Body of pancreas (tissue), 4 donors: ENCODE results near the gene DHRS7B. TPM values are rescaled to one million over a fixed set of nuclear protein-coding genes. Genes with fewer than 3 reads are reported as not detected.

ENCODE experiments used
- ATAC-seq: fragments of 150-250 bp; one replicate; pipeline ENCODE4 v1.9.1; 2016
- DNase-seq, 4 donors: peaks; one replicate each; pipeline ENCODE4 v3.0.0-alpha.2; 2019
- H3K27ac ChIP-seq, 4 donors: fragments of 200-600 bp; sonication (generic); 1 replicate in 3 of 4; 2 replicates in 1 of 4; pipeline versions ENCODE4 v1.5.1 to v1.6.1; 2016 to 2019; ENCODE audit warnings: mild to moderate bottlenecking in 1 of 4, mixed read lengths in 1 of 4, moderate library complexity in 1 of 4
- H3K27me3 ChIP-seq, 2 donors: fragments of 200-600 bp; sonication (generic); one replicate each; pipeline ENCODE4 v1.6.0; 2016; ENCODE audit warnings: mild to moderate bottlenecking in 1 of 2
- H3K36me3 ChIP-seq, 2 donors: fragments of 200-600 bp; sonication (generic); replicated peaks in 1 of 2; 2 replicates each; pipeline ENCODE4 v1.5.1; 2016; ENCODE audit warnings: low read depth in 2 of 2; ENCODE audit not compliant: insufficient read depth in 1 of 2
- H3K4me1 ChIP-seq: fragments of 200-600 bp; sonication (generic); one replicate; pipeline ENCODE4 v1.6.0; 2016
- H3K4me3 ChIP-seq, 2 donors: fragments of 200-600 bp; sonication (generic); 1 replicate in 1 of 2; 2 replicates in 1 of 2; pipeline ENCODE4 v1.5.1; 2016 to 2019
- H3K9me3 ChIP-seq, 3 donors: fragments of 200-600 bp; sonication (generic); 1 replicate in 2 of 3; 2 replicates in 1 of 3; pipeline ENCODE4 v1.5.1; 2016
- POLR2A ChIP-seq, 3 donors: fragments of 450-650 bp; IDR thresholded peaks; one replicate each; pipeline ENCODE4 v1.6.1; 2016; ENCODE audit warnings: antibody characterized with exemption in 3 of 3, mild to moderate bottlenecking in 2 of 3
- WGBS, 2 donors: methylation state at CpG; one replicate each; pipeline ENCODE4 v1.1.5; 2017; 5-methylcytosine and 5-hydroxymethylcytosine counted together
- intact Hi-C: fragments of 100-400 bp; cut with DNase I; formaldehyde crosslinking; loops from one replicate; pipeline ENCODE4 v1.15.1; 2023
- total RNA-seq, 2 donors: library from RNA; depleted of rRNA; stranded (reverse); fragments of >200 nt; gene quantifications; one replicate each; pipeline ENCODE4 v1.1.0, GENCODE V29; 2016
- TF ChIP-seq, protein P1 (sequence below), 7 experiments: fragments of 450-650 bp in 4 of 7; fragments of 200-600 bp in 3 of 7; sonication (generic) in 3 of 7; IDR thresholded peaks; one replicate each; pipeline ENCODE4 v1.5.1; 2016 to 2019; ENCODE audit warnings: antibody characterized with exemption in 7 of 7

Gene DHRS7B
- total RNA-seq, 2 donors from 2014 or later, result 14.0 to 14.5 TPM

DNA sequence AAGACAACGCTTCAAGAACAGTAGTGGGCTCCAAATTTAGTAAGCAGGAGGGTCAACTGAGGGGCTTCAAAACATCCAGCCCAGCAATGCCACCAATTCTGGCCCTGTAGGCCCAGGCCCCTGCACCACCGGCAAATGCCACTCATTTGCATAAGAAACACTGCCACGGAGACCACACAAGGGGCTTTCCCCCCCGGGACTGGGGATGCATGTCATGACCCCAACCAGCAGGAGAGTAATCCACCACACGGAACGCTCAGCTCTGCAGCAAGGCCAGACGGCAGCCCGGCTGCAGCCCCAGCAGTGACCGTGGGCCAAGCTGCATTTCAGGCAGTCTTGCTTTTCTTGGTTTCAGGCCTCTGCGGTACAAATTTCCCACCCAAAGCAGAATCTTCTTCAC is 73.1 kb downstream of the DHRS7B start:
- intact Hi-C loops, result no loop called here
- WGBS, 2 donors, result 75 to 91% methylated on average over 8 to 10 of the region's 10 CpGs
- no peak overlapping the region for H3K27ac ChIP-seq
- no peaks in the 10 kb centered on the region for H3K27me3 ChIP-seq
- DNase-seq (no peak), ATAC-seq (no peak)
- H3K4me1 ChIP-seq, result peaks cover 11% of the 10 kb centered on the region
- H3K9me3 ChIP-seq, result no peaks in the 10 kb centered on the region
- peaks cover 0 to 3% of the 10 kb centered on the region in 2 donors for H3K36me3 ChIP-seq
- TF ChIP-seq POLR2A (IDR thresholded peaks at IDR 0.05), result no peak
- TF ChIP-seq, protein P1, sequence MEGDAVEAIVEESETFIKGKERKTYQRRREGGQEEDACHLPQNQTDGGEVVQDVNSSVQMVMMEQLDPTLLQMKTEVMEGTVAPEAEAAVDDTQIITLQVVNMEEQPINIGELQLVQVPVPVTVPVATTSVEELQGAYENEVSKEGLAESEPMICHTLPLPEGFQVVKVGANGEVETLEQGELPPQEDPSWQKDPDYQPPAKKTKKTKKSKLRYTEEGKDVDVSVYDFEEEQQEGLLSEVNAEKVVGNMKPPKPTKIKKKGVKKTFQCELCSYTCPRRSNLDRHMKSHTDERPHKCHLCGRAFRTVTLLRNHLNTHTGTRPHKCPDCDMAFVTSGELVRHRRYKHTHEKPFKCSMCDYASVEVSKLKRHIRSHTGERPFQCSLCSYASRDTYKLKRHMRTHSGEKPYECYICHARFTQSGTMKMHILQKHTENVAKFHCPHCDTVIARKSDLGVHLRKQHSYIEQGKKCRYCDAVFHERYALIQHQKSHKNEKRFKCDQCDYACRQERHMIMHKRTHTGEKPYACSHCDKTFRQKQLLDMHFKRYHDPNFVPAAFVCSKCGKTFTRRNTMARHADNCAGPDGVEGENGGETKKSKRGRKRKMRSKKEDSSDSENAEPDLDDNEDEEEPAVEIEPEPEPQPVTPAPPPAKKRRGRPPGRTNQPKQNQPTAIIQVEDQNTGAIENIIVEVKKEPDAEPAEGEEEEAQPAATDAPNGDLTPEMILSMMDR (IDR thresholded peaks at IDR 0.05), result no peak
- H3K4me3 ChIP-seq, result no peak overlapping the region

GRCh38 chr17:21200590-21201297 is 74.0 kb downstream of the DHRS7B start:
- ATAC-seq, result peak; percentile 36

GRCh38 chr17:21201298-21201595 is 74.5 kb downstream of the DHRS7B start:
- DNase-seq (no peak), ATAC-seq (no peak)
- Histone ChIP-seq H3K4me3 (no peak overlapping the region), H3K9me3 (no peaks in the 10 kb centered on the region), H3K36me3 (peaks cover 0 to 3% of the 10 kb centered on the region in 2 donors), H3K4me1 (peaks cover 11% of the 10 kb centered on the region), H3K27ac (no peak overlapping the region), H3K27me3 (no peaks in the 10 kb centered on the region)
- 57% methylated on average over 5 of the region's 5 CpGs for WGBS, 2 donors
- intact Hi-C loops, result no loop called here
- TF ChIP-seq, protein P1 (IDR thresholded peaks at IDR 0.05), result no peak
- TF ChIP-seq POLR2A (IDR thresholded peaks at IDR 0.05), result no peak

More at GRCh38 chr17:21200590-21201297, 74.0 kb downstream of the DHRS7B start:
- H3K4me3 ChIP-seq, result no peak overlapping the region
- H3K36me3 ChIP-seq, result peaks cover 0 to 3% of the 10 kb centered on the region in 2 donors
- intact Hi-C loops, result no loop called here
- no peaks in the 10 kb centered on the region for H3K9me3 ChIP-seq
- H3K4me1 ChIP-seq, result peaks cover 11% of the 10 kb centered on the region
- TF ChIP-seq POLR2A (IDR thresholded peaks at IDR 0.05), result no peak
- TF ChIP-seq, protein P1 (IDR thresholded peaks at IDR 0.05), result no peak
- 67 to 73% methylated on average over 7 to 15 of the region's 15 CpGs for WGBS, 2 donors
- H3K27ac ChIP-seq, result no peak overlapping the region
- no peaks in the 10 kb centered on the region for H3K27me3 ChIP-seq
- DNase-seq, result peak in 1 of 4 donors; percentile 31

DNA sequence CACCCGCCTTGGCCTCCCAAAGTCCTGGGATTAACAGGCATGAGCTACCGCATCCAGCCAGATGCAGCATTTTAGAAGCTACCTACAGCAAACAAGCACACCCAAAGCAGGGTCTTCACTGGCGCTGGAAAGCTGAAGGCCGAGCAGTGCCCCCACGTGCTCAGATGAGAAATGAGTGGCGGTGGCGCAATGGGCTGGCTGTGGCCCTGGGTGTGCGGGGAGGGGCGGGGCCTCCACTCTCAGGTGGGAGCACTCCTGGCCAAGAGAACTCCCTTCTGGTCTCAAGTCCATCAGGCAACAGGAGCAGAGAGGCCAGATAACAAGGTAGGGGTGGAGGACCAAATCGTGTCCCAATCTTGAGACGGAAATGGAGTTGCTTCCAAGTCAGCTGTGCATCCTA is 75.1 kb downstream of the DHRS7B start:
- ATAC-seq, result no peak
- intact Hi-C loops, result no loop called here
- 92 to 96% methylated on average over 5 to 11 of the region's 11 CpGs for WGBS, 2 donors
- no peak overlapping the region for H3K4me3 ChIP-seq
- H3K9me3 ChIP-seq, result no peaks in the 10 kb centered on the region
- TF ChIP-seq POLR2A (IDR thresholded peaks at IDR 0.05), result no peak
- TF ChIP-seq, protein P1 (IDR thresholded peaks at IDR 0.05), result no peak
- DNase-seq, result no peak
- no peak overlapping the region for H3K27ac ChIP-seq
- H3K4me1 ChIP-seq, result peaks cover 11% of the 10 kb centered on the region
- H3K27me3 ChIP-seq, result no peaks in the 10 kb centered on the region
- H3K36me3 ChIP-seq, result peaks cover 0 to 3% of the 10 kb centered on the region in 2 donors

GRCh38 chr17:21202512-21202911 is 75.7 kb downstream of the DHRS7B start:
- H3K27me3 ChIP-seq, result no peaks in the 10 kb centered on the region
- H3K9me3 ChIP-seq, result no peaks in the 10 kb centered on the region
- H3K36me3 ChIP-seq, result peaks cover 0 to 3% of the 10 kb centered on the region in 2 donors
- ATAC-seq (no peak), DNase-seq (no peak)
- WGBS, 2 donors, result 68 to 87% methylated on average over 3 to 10 of the region's 12 CpGs
- no peak overlapping the region for H3K27ac ChIP-seq
- peaks cover 11% of the 10 kb centered on the region for H3K4me1 ChIP-seq
- H3K4me3 ChIP-seq, result no peak overlapping the region
- TF ChIP-seq POLR2A (IDR thresholded peaks at IDR 0.05), result no peak
- TF ChIP-seq, protein P1 (IDR thresholded peaks at IDR 0.05), result no peak
- intact Hi-C loops, result no loop called here
